DND-41 (cell line): ENCODE data around the gene DLGAP1.

Experiments used
- ATAC-seq: fragments of 200-7000 bp; cut with Tn5 transposase; 3 replicates; pipeline ENCODE4 v1.9.1; 2021; ENCODE audit warnings: low read depth; ENCODE audit not compliant: insufficient read depth
- DNase-seq: peaks from one replicate; pipeline ENCODE4 v3.0.0-alpha.2; 2020
- H2AFZ ChIP-seq: 2 replicates; pipeline ENCODE4 v1.6.0; 2012; ENCODE audit warnings: low read depth, low read length
- H3K27ac ChIP-seq: 2 replicates; pipeline ENCODE4 v1.5.1; 2012; ENCODE audit warnings: low read length, inconsistent platforms
- H3K27me3 ChIP-seq: fragments of 200-600 bp; sonication (generic); 2 replicates; pipeline ENCODE4 v1.6.0; 2012; ENCODE audit warnings: low read length, mild to moderate bottlenecking, inconsistent platforms; ENCODE audit not compliant: insufficient read depth, poor library complexity
- H3K36me3 ChIP-seq: 2 replicates; pipeline ENCODE4 v1.5.1; 2012; ENCODE audit warnings: low read length, inconsistent platforms; ENCODE audit not compliant: insufficient read depth
- H3K4me1 ChIP-seq: 2 replicates; pipeline ENCODE4 v1.5.1; 2012; ENCODE audit warnings: mild to moderate bottlenecking, low read length; ENCODE audit not compliant: insufficient read depth
- H3K4me2 ChIP-seq: 2 replicates; pipeline ENCODE4 v1.6.0; 2012; ENCODE audit warnings: mild to moderate bottlenecking, moderate library complexity, low read length, inconsistent platforms; ENCODE audit not compliant: insufficient read depth
- H3K4me3 ChIP-seq, 2 experiments: fragments of 200-600 bp in 1 of 2; shearing (Covaris generic) in 1 of 2; 2 replicates each; pipeline ENCODE4 v1.5.1; 2012 to 2016; ENCODE audit warnings: inconsistent platforms in 2 of 2, low read length in 2 of 2, mild to moderate bottlenecking in 2 of 2, low read depth in 1 of 2, moderate library complexity in 1 of 2
- H3K79me2 ChIP-seq: 2 replicates; pipeline ENCODE4 v1.6.0; 2012; ENCODE audit warnings: low read length, inconsistent platforms; ENCODE audit not compliant: insufficient read depth
- H3K9ac ChIP-seq: 2 replicates; pipeline ENCODE4 v1.6.0; 2012; ENCODE audit warnings: low read depth, mild to moderate bottlenecking, inconsistent platforms, low read length, moderate library complexity
- H3K9me3 ChIP-seq: 2 replicates; pipeline ENCODE4 v1.5.1; 2012; ENCODE audit warnings: low read length, moderate library complexity, mild to moderate bottlenecking, inconsistent platforms; ENCODE audit not compliant: insufficient read depth, severe bottlenecking
- H4K20me1 ChIP-seq: 2 replicates; pipeline ENCODE4 v1.6.0; 2012; ENCODE audit warnings: low read length; ENCODE audit not compliant: insufficient read depth
- CTCF ChIP-seq: IDR thresholded peaks from 2 replicates; pipeline ENCODE4 v1.5.1; 2012; ENCODE audit warnings: borderline replicate concordance, low read length, moderate library complexity, mild to moderate bottlenecking; ENCODE audit not compliant: poor library complexity, severe bottlenecking; ENCODE audit errors: extremely low read depth
- EZH2 ChIP-seq: IDR thresholded peaks from 3 replicates; pipeline ENCODE4 v1.6.1; 2012; ENCODE audit warnings: borderline replicate concordance, low read depth, mild to moderate bottlenecking, moderate library complexity, low read length, inconsistent platforms; ENCODE audit not compliant: severe bottlenecking

The DLGAP1 gene

DNA sequence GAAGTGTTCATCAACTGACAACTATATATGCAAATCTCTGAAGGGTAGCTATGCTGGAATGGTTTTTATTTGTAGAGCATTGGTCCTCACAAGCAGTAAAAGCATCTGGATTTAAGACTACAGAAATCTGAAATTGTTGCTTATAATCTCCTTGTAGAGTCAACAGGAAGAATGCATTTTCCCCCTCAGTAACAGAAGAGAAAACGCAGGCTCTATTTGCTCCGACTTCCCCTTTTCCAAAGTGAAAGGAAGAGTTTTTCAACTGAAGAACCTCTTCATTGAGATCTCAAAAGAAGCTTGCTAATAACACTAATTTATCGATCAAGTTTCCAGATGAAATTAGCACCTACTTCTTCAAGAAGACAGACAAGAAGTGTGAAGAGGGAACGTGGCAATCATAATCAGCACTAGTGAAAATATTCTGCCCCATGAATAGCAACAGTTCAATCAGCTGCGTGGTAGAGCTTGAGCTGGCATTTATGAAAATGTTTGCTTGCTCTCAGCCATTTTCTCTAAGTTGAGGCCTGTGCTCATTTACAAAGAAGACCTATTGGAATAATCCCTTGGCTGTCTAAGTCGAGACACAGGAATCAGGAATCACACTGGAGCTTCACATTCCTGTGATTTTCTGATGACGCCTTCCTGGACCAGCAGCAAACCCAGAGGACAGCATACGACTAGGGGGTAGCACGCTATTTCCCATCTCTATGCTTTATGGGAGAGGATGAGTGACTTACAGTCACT, 961.4 kb downstream of the DLGAP1 start:
- no peaks in the 10 kb centered on the region for H3K36me3 ChIP-seq
- H3K4me2 ChIP-seq: no peak overlapping the region
- no peak overlapping the region for H3K9ac ChIP-seq
- no peaks in the 10 kb centered on the region for H4K20me1 ChIP-seq
- H3K4me1 ChIP-seq: no peaks in the 10 kb centered on the region
- no peak overlapping the region for H2AFZ ChIP-seq
- H3K9me3 ChIP-seq: no peaks in the 10 kb centered on the region
- no peak for DNase-seq
- H3K79me2 ChIP-seq: no peaks in the 10 kb centered on the region
- ATAC-seq: no peak
- peaks cover 20% of the 10 kb centered on the region for H3K27me3 ChIP-seq
- no peak overlapping the region for H3K27ac ChIP-seq
- H3K4me3 ChIP-seq: no peak overlapping the region
- TF ChIP-seq CTCF: no peak
- TF ChIP-seq EZH2: no peak

DNA sequence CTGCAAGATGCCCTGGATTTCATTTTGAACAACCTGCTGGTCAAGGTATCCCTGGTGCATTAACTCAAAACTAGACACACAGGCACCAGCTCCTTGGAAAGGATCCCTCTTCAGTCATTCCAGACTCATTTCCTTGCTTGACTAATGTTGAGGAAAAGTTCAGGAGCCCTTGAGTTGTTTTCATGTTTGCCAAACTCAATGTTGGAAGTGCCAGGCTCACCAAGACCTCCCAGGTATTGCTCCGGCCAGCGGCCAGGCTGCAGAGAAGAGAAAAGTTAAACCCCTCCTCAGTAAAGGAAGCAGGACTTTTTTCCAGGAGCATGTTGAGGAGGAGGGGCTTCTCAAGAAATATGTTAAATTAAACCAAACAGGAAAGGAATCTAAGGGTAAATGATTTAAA, 962.4 kb downstream of the DLGAP1 start:
- no peak overlapping the region for H2AFZ ChIP-seq
- H3K4me2 ChIP-seq: no peak overlapping the region
- H3K9ac ChIP-seq: no peak overlapping the region
- TF ChIP-seq CTCF (no peak), EZH2 (no peak)
- no peak overlapping the region for H3K4me3 ChIP-seq
- DNase-seq (no peak), ATAC-seq (no peak)
- no peaks in the 10 kb centered on the region for H3K36me3 ChIP-seq
- no peaks in the 10 kb centered on the region for H3K79me2 ChIP-seq
- H3K27ac ChIP-seq: no peak overlapping the region
- H4K20me1 ChIP-seq: no peaks in the 10 kb centered on the region
- peaks cover 17% of the 10 kb centered on the region for H3K27me3 ChIP-seq
- H3K9me3 ChIP-seq: no peaks in the 10 kb centered on the region
- no peaks in the 10 kb centered on the region for H3K4me1 ChIP-seq

DNA sequence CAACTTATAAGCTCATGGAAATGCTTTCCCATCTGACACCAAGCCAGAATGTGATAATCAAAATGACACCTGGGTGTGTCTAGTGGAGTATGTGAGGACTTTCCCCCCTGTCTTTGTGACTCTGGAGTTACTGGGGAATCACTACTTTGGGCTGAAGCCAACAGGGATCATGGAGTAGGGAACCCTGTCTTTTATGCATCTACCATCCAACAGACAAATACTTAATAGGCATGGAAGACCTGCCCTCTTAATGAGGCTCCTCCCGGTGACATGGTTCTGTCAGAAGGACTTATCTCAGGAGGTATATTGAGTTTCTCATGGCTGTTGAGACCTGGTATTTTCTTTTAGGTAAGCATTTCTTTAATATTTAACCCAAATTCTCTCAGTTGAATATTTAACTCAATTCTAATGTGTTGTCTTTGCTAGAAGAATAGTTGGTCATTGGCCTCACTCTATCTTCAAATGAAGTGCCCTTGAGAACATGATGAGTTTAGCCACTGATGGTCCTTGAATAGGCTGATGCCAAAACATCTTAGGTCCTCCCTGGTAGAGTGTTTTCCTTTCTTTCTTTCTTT, 963.0 kb downstream of the DLGAP1 start:
- TF ChIP-seq EZH2 (no peak), CTCF (no peak)
- Histone ChIP-seq H2AFZ (no peak overlapping the region), H3K4me1 (no peaks in the 10 kb centered on the region), H3K27me3 (peaks cover 14% of the 10 kb centered on the region), H3K4me3 (no peak overlapping the region), H3K79me2 (no peaks in the 10 kb centered on the region), H3K9me3 (no peaks in the 10 kb centered on the region), H3K4me2 (no peak overlapping the region), H4K20me1 (no peaks in the 10 kb centered on the region), H3K36me3 (no peaks in the 10 kb centered on the region), H3K27ac (no peak overlapping the region), H3K9ac (no peak overlapping the region)
- DNase-seq (no peak), ATAC-seq (no peak)
